ENCODE data around the gene MCEMP1.

MCEMP1 gene

DNA sequence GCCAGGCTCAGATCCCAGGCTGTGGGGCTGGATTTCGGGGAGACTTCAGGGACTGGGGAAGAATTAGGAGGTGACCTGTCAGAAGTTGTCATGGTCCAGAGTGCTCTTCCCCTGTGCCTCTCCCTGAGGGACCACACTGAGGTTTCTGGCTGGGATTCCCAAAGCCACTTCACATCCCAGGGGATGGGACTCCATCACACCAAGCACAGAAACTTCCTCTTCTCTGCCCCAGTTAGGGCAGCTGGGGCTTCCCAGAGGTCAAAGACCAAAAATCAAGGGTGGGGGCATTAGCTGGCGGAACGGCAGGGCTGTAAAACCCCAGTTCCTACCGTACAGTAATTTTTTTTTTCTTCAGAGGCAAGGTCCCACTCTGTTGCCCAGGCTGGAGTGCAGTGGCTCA is 17.6 kb downstream of the MCEMP1 start:
- H3K9me3 ChIP-seq (ENCODE audit: insufficient read depth, low read length) = no peaks in the 10 kb centered on the region
- H3K9ac ChIP-seq (ENCODE audit: low read length) = no peak overlapping the region
- no peak overlapping the region for H3K4me2 ChIP-seq (ENCODE audit: low read depth, low read length, poor library complexity, severe bottlenecking)
- H4K20me1 ChIP-seq (ENCODE audit: low read depth, low read length) = no peaks in the 10 kb centered on the region
- H3K27me3 ChIP-seq (ENCODE audit: low read length) = no peaks in the 10 kb centered on the region
- no peak overlapping the region for H3K4me3 ChIP-seq (ENCODE audit: insufficient read depth, low read length, poor library complexity, severe bottlenecking)
- TF ChIP-seq EZH2phosphoT487 (conservative IDR thresholded peaks at IDR 0.05; ENCODE audit: low read length) = no peak
- TF ChIP-seq, protein P1, sequence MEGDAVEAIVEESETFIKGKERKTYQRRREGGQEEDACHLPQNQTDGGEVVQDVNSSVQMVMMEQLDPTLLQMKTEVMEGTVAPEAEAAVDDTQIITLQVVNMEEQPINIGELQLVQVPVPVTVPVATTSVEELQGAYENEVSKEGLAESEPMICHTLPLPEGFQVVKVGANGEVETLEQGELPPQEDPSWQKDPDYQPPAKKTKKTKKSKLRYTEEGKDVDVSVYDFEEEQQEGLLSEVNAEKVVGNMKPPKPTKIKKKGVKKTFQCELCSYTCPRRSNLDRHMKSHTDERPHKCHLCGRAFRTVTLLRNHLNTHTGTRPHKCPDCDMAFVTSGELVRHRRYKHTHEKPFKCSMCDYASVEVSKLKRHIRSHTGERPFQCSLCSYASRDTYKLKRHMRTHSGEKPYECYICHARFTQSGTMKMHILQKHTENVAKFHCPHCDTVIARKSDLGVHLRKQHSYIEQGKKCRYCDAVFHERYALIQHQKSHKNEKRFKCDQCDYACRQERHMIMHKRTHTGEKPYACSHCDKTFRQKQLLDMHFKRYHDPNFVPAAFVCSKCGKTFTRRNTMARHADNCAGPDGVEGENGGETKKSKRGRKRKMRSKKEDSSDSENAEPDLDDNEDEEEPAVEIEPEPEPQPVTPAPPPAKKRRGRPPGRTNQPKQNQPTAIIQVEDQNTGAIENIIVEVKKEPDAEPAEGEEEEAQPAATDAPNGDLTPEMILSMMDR (IDR thresholded peaks at IDR 0.05; ENCODE audit: insufficient read depth, low read length, poor library complexity, severe bottlenecking) = no peak
- no peak overlapping the region for H3K27ac ChIP-seq (ENCODE audit: low read depth, low read length)
- H3K9me2 ChIP-seq (replicated peaks; ENCODE audit: insufficient read depth, low read length) = no peaks in the 10 kb centered on the region
- H2AFZ ChIP-seq (ENCODE audit: low read depth, low read length, severe bottlenecking) = no peak overlapping the region
- H3K36me3 ChIP-seq (ENCODE audit: low read length) = no peaks in the 10 kb centered on the region
- H3F3A ChIP-seq (ENCODE audit: insufficient read depth) = no peaks in the 10 kb centered on the region
- no peaks in the 10 kb centered on the region for H3K79me2 ChIP-seq (ENCODE audit: insufficient read depth, low read length)

DNA sequence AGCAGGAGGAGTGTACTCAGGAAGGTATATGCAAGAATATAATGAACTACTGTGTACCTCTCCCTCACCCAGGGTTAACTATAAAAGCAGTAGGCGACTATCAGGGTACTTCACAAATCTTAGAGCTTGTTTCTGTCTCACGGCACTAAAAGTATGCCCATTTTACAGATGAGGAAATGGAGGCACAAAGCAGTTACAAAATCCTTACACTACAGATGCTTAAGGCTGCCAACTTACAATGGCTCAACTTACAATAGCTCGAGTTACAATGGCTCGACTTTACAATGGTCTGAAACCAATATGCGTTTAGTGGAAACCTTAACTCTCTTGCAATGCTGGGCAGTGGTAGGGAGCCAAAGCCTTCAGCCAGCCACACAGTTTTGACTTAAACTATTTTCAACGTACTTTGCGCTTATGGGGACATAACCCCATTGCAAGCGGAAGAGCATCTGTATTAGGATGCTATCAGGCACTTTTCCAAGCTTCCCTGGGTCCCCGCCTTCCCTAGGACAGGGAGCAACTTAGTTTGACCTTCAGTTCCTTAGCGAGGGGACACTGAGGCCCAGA is 20.9 kb downstream of the MCEMP1 start:
- Histone ChIP-seq H3K4me3 (ENCODE audit: insufficient read depth, low read length, poor library complexity, severe bottlenecking) (no peak overlapping the region), H3K79me2 (ENCODE audit: insufficient read depth, low read length) (no peaks in the 10 kb centered on the region), H3K9me3 (ENCODE audit: insufficient read depth, low read length) (no peaks in the 10 kb centered on the region), H3K27ac (ENCODE audit: low read depth, low read length) (no peak overlapping the region), H3K36me3 (ENCODE audit: low read length) (no peaks in the 10 kb centered on the region), H4K20me1 (ENCODE audit: low read depth, low read length) (no peaks in the 10 kb centered on the region), H3F3A (ENCODE audit: insufficient read depth) (no peaks in the 10 kb centered on the region), H3K4me2 (ENCODE audit: low read depth, low read length, poor library complexity, severe bottlenecking) (no peak overlapping the region), H3K27me3 (ENCODE audit: low read length) (no peaks in the 10 kb centered on the region), H3K9me2 (replicated peaks; ENCODE audit: insufficient read depth, low read length) (no peaks in the 10 kb centered on the region), H3K9ac (ENCODE audit: low read length) (no peak overlapping the region), H2AFZ (ENCODE audit: low read depth, low read length, severe bottlenecking) (no peak overlapping the region)
- TF ChIP-seq, protein P1 (IDR thresholded peaks at IDR 0.05; ENCODE audit: insufficient read depth, low read length, poor library complexity, severe bottlenecking) = no peak
- TF ChIP-seq EZH2phosphoT487 (conservative IDR thresholded peaks at IDR 0.05; ENCODE audit: low read length) = no peak

DNA sequence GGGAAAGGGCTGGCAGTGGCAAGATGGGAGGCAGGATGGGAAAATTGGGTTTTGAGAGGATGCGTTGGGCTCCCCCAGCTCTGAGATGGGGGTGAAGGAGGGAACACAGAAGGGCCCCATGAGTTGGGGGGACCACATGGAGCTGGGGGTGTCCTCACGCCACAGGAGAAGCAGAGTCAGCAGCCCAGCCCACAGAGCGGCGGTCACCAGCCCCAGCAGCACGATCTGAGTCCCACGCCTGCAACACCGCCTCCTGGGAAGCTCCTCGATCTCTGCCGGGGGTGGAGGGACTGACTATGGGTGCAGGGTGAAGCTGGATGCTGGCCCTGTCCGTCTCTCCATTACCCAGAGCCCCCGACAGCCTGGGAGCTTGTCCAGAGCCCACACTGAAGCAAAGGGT is 21.7 kb downstream of the MCEMP1 start:
- no peaks in the 10 kb centered on the region for H3K9me2 ChIP-seq (replicated peaks; ENCODE audit: insufficient read depth, low read length)
- no peak overlapping the region for H3K4me2 ChIP-seq (ENCODE audit: low read depth, low read length, poor library complexity, severe bottlenecking)
- no peaks in the 10 kb centered on the region for H3K9me3 ChIP-seq (ENCODE audit: insufficient read depth, low read length)
- no peaks in the 10 kb centered on the region for H4K20me1 ChIP-seq (ENCODE audit: low read depth, low read length)
- no peaks in the 10 kb centered on the region for H3K79me2 ChIP-seq (ENCODE audit: insufficient read depth, low read length)
- no peak overlapping the region for H3K27ac ChIP-seq (ENCODE audit: low read depth, low read length)
- no peaks in the 10 kb centered on the region for H3K36me3 ChIP-seq (ENCODE audit: low read length)
- no peaks in the 10 kb centered on the region for H3F3A ChIP-seq (ENCODE audit: insufficient read depth)
- H2AFZ ChIP-seq (ENCODE audit: low read depth, low read length, severe bottlenecking) = no peak overlapping the region
- TF ChIP-seq EZH2phosphoT487 (conservative IDR thresholded peaks at IDR 0.05; ENCODE audit: low read length) = no peak
- TF ChIP-seq, protein P1 (IDR thresholded peaks at IDR 0.05; ENCODE audit: insufficient read depth, low read length, poor library complexity, severe bottlenecking) = no peak
- no peaks in the 10 kb centered on the region for H3K27me3 ChIP-seq (ENCODE audit: low read length)
- H3K9ac ChIP-seq (ENCODE audit: low read length) = no peak overlapping the region
- H3K4me3 ChIP-seq (ENCODE audit: insufficient read depth, low read length, poor library complexity, severe bottlenecking) = no peak overlapping the region

All from SU-DHL-6 (cell line).